Brain microvascular endothelial cell (primary cell): ENCODE results near the gene CAPN5.
A peak's percentile ranks its signal among the peaks of the same experiment; 100 is the strongest.
"Not testable (repeated sequence)": the region's sequence is repeated elsewhere in the genome, so short reads cannot be mapped to it uniquely, and the experiment has no call there.

Source experiments
- DNase-seq: peaks from one replicate; pipeline ENCODE4 v3.0.0-alpha.2; 2020
- H3K27ac ChIP-seq: fragments of 250-450 bp; sonication (Bioruptor Pico); 2 replicates; pipeline ENCODE4 v1.5.1; 2020; ENCODE audit warnings: mild to moderate bottlenecking, moderate library complexity
- H3K27me3 ChIP-seq: fragments of 250-450 bp; sonication (Bioruptor Pico); replicated peaks from 2 replicates; pipeline ENCODE4 v1.5.1; 2020; ENCODE audit warnings: mild to moderate bottlenecking
- H3K36me3 ChIP-seq: fragments of 250-450 bp; sonication (Bioruptor Pico); replicated peaks from 2 replicates; pipeline ENCODE4 v1.5.1; 2020; ENCODE audit warnings: mild to moderate bottlenecking
- H3K4me3 ChIP-seq: 2 replicates; pipeline ENCODE4 v1.5.1; 2011; ENCODE audit warnings: low read depth, mild to moderate bottlenecking, control low read depth, low read length, moderate library complexity
- in situ Hi-C: cut with HindIII; loops from 2 replicates; pipeline ENCODE4 v1.10.0; 2017; ENCODE audit warnings: low sequenced_read_pairs, low pct_ligation_motif_present
- TF ChIP-seq, protein P1 (sequence below): IDR thresholded peaks from 2 replicates; pipeline ENCODE4 v1.5.1; 2011; ENCODE audit warnings: low read depth, mild to moderate bottlenecking, moderate library complexity, low read length, control low read depth, inconsistent platforms; ENCODE audit errors: missing control alignments

Gene CAPN5

DNA sequence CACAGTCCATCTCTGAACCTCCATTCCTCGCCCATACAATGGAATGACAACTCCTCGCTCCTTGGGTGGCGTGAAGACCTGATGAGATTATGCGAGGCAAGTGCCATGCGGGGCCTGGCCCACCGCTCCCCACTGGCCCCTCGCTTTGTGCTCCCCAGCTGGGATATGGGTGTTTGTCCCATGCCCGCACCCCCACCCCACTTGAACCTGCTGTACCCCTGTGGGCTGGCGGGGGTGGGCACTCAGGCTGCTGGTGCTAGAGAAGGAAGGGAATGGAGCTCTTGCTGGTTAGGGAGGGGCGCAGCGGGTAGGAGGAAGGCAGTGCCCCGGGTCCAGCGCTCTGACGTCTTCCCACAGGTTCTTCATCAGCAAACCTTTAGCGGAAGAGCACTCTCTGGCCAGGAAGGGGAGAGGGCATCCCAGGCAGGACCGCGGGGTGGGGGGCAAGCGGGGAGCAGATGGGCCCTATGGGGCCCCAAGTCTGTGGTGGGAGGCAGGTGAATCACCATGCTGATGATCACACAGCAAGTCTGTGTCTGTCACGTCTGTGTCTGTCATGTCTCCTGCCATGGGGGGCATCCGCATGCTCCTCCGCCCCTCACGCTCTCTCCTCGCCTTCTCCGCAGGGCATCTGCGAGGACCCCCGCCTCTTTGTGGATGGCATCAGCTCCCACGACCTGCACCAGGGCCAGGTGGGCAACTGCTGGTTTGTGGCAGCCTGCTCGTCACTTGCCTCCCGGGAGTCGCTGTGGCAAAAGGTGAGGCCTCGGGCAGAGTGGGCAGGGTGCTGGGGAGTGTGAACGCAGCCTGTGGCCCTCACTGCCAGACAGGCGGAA is 26.5 kb downstream of the CAPN5 start:
- no peaks in the 10 kb centered on the region for H3K36me3 ChIP-seq
- no peak for DNase-seq
- H3K27me3 ChIP-seq: no peaks in the 10 kb centered on the region
- no peak overlapping the region for H3K4me3 ChIP-seq
- TF ChIP-seq, protein P1, sequence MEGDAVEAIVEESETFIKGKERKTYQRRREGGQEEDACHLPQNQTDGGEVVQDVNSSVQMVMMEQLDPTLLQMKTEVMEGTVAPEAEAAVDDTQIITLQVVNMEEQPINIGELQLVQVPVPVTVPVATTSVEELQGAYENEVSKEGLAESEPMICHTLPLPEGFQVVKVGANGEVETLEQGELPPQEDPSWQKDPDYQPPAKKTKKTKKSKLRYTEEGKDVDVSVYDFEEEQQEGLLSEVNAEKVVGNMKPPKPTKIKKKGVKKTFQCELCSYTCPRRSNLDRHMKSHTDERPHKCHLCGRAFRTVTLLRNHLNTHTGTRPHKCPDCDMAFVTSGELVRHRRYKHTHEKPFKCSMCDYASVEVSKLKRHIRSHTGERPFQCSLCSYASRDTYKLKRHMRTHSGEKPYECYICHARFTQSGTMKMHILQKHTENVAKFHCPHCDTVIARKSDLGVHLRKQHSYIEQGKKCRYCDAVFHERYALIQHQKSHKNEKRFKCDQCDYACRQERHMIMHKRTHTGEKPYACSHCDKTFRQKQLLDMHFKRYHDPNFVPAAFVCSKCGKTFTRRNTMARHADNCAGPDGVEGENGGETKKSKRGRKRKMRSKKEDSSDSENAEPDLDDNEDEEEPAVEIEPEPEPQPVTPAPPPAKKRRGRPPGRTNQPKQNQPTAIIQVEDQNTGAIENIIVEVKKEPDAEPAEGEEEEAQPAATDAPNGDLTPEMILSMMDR: no peak
- in situ Hi-C loops: no loop called here
- H3K27ac ChIP-seq: no peak overlapping the region

DNA sequence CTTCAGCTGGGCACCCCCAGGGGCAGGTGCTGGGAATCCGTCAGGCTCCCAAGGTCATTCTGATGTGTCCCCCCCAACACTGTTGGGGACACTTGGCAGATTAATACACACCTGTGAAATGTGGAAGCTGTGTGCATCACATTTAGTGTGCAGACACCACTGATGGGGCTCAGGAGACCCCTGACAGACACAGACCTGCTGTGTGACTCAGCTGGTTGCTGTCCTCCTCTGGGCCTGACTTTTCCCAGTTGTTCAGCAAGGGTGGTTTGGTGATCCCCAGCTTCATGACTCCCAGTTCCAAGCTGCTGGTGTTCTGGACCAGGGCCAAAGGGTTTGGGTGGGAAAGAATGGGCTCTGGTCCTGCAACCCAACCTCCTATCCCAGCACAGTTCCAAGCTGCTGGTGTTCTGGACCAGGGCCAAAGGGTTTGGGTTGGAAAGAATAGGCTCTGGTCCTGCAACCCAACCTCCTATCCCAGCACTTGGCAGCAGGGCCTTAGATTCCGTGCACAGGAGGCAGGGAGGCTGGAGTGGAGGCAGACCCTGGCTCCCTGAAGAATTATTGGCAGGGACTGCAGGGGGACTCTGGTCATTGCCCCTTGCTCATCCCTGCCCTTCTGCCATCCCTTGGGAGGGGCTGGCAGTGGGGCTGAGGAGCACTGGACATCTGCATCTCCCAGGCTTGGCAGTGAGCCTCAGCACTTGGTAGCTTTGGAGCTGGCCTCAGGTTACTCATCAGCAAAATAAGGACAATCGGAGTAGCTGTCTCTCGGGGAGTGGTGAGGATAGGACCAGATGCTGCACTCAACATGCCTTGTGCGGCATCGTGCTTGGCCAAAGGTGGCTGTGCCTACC is 27.4 kb downstream of the CAPN5 start:
- TF ChIP-seq, protein P1: no peak
- Histone ChIP-seq H3K27ac (no peak overlapping the region), H3K27me3 (no peaks in the 10 kb centered on the region), H3K36me3 (no peaks in the 10 kb centered on the region), H3K4me3 (no peak overlapping the region)
- DNase-seq: no peak
- in situ Hi-C loops: no loop called here

- in situ Hi-C loops: no loop called here
- Histone ChIP-seq H3K4me3 (no peak overlapping the region), H3K27ac (no peak overlapping the region), H3K36me3 (no peaks in the 10 kb centered on the region), H3K27me3 (no peaks in the 10 kb centered on the region)
- TF ChIP-seq, protein P1: peak; percentile 7
- DNase-seq: no peak
Measured at GRCh38 chr11:77094841-77095365, 28.1 kb downstream of the CAPN5 start.

DNA sequence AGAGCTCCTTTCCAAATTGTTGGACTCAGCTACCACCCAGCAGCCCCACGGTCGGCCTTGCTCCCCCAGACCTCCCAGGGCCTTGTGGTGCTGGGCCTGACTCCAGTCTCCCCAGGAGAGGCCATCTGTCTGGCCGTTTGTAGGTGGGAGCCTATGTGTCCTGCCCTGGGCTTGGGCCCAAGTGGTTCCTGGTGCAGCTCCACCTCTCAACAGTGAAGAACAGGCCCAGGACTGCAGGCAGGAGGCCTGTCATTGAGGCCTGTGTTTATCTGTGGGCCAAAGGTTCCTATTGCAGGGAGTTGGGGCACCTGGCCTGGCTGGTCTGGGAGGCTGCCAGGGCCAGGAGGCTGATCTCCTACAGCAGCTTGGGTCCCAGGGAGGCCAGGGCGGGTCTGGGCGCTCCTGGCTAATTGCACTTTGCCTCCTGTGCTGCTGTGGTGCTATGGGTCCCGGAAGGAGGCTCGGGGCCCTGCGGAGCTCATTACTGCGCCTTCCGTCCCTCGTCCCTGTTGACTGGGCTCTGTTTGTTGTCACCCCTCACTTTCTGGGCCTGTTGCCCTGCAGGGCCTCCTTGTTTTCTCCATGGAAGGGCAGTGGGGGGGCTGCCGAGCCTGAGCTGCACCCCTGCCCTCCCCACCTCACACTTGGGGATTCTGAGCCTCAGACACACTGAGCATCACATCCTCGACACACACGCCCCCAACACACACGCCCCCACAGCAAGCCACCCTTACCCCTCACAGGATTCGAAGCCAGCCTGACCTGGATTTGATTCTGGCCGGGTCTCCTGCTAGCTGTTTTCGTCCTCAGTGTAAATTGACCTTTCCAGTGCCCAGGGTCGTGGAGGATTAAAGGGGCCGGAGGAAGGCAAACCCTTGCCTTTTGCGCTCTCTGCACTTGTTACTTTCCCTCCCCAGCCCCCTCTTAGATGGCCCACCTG is 29.1 kb downstream of the CAPN5 start:
- no peak for DNase-seq
- in situ Hi-C loops: no loop called here
- TF ChIP-seq, protein P1: no peak
- no peaks in the 10 kb centered on the region for H3K36me3 ChIP-seq
- H3K27me3 ChIP-seq: no peaks in the 10 kb centered on the region
- H3K27ac ChIP-seq: no peak overlapping the region
- H3K4me3 ChIP-seq: no peak overlapping the region

- H3K4me3 ChIP-seq: no peak overlapping the region
- H3K27me3 ChIP-seq: no peaks in the 10 kb centered on the region
- DNase-seq: no peak
- in situ Hi-C loops: no loop called here
- TF ChIP-seq, protein P1: no peak
- no peak overlapping the region for H3K27ac ChIP-seq
- no peaks in the 10 kb centered on the region for H3K36me3 ChIP-seq
Measured at GRCh38 chr11:77096591-77097019, 29.8 kb downstream of the CAPN5 start.

GRCh38 chr11:77097180-77097579 is 30.4 kb downstream of the CAPN5 start:
- H3K4me3 ChIP-seq, DNase-seq, H3K27ac ChIP-seq, H3K36me3 ChIP-seq, in situ Hi-C loops, H3K27me3 ChIP-seq: not testable (repeated sequence)
